Right hindlimb (tissue), 1 donor: ENCODE measurements around the gene NTM.

Experiments
- DNase-seq: peaks from one replicate; pipeline ENCODE4 v3.0.0-alpha.2; 2018

NTM gene

DNA sequence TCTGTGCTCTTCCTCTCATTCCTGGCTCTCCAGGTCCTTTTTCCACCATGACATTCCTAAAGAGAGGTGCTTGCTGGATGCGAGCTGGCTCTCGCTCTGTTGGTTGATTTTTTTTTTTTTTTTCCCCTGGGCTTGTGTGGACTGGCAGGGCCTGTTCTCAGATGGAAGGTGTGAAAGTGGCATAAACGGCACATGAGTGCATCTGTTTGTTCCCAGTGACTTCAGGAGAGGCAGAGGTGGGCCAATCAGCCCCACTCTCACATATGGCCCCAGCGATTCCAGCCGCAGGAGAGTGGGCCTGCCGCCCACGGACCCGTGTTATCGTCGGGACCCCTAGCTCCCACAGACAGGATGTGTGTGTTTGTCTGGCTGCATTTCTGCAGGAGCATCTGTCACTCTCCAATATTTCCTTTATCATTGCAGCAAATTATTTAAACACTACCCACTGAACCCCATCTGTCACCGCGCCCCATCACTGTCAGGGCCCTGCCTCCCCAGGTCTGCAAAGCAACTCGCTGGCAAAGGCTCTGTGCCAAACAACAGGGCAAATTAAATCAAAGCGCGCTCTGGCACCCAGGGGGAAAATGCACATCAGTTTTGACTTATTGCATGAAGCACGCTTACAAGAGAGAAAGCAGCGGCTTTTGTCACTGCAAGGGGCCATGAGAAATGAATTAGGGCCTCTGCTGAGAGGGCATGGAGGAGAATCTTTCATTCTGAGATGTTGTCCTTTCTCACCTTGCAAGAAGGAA lies 886.3 kb downstream of the NTM start:
- no peak for DNase-seq

- no peak for DNase-seq
Measured at GRCh38 chr11:132257871-132258270, 887.5 kb downstream of the NTM start.

GRCh38 chr11:132258875-132259274 lies 888.5 kb downstream of the NTM start:
- no peak for DNase-seq

DNA sequence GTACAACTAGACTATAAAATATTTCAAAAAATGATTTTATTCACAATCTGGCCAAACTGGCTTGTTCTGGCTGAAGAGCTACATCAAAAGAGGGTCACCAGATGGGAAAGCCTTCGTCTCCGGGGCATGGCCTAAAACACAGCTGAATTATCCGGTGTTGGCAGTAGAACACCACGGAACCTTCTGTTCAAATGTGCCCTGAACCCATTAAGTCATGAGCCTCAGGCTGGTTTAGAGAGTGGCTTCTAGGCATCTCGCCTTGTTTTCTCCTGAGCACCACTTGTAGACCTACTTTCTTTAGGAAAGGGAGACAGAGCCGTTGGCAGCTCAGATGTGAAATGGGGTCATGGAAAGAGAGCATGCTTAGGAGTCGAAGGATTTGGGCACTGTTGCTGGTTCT lies 890.2 kb downstream of the NTM start:
- no peak for DNase-seq

DNA sequence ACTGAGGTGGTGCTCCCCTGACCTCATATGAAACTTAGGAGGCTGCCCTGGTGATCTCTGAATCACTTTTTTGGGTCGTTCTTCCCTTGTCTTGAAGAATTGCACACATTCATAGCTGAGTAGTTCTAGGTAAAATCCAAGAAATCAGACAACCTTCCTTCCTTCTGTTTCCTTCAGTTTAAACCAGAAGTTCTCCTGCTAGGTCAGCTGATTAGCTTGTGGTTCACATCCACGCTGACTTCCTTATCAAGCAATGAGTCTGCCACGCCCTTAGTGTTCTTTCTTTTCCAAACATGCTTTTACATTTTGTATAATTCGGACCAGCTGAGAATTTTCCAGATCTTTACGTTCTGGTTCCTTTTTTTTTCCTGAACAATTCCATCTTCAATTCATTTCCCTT lies 892.8 kb downstream of the NTM start:
- DNase-seq = no peak

DNA sequence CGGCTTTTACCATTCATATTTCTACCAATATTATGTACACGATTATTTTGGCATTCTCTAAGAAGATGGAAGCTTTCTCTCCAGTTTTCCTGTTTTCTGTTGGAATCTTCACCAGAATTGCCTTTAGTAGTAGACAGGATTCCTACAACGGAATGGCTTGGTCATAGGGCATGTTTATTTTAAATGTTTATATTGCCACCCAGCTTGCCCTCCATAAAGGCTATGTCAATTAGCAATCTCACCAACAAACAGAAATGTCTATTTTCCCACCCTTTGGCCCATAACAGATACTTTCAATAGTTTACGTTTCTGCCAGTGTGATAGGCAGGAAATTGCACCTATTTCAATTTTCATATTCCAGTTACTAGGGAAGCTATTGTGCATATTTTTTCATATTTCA lies 893.5 kb downstream of the NTM start:
- no peak for DNase-seq

DNA sequence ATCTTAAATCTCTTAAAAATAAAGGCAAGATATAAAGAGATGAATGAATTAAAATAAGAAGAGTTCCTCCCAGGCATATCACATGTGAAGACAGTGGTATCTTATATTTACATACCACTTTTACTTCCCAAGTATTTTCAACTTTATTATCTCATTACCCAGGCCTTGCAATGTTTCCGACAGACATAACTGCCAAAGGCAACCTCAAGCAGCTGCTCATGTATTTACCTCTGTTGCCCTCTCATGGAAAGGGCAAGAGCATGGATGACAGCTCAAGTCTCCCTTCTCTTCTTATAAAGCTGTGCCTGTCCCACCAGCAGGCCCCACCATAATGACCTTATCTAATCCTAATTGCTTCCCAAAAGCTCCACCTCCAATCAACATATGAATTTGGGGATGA lies 894.2 kb downstream of the NTM start:
- no peak for DNase-seq

- DNase-seq = no peak
Measured at GRCh38 chr11:132278801-132279574, 908.6 kb downstream of the NTM start.

DNA sequence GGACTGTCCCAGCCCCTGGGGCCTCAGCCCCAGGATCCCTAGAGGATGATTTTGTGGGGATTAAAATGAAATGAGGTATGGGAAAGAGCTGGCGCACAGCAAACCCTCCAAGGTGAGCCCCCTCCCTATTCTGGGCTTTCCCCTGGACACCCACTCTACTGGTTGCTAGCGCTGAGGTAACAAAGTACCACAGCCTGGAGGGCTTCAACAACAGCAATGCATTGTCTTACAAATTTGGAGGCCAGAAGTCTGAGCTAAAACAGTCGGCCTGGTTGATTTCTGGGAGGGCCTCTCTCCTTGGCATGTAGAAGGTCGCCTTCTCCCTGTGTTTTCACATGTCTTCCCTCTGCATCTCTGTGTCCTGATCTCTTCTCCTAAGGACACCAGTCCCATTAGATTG lies 913.6 kb downstream of the NTM start:
- DNase-seq = no peak

GRCh38 chr11:132284611-132285010 lies 914.2 kb downstream of the NTM start:
- DNase-seq = no peak

- no peak for DNase-seq
Measured at GRCh38 chr11:132285631-132286030, 915.2 kb downstream of the NTM start.

DNA sequence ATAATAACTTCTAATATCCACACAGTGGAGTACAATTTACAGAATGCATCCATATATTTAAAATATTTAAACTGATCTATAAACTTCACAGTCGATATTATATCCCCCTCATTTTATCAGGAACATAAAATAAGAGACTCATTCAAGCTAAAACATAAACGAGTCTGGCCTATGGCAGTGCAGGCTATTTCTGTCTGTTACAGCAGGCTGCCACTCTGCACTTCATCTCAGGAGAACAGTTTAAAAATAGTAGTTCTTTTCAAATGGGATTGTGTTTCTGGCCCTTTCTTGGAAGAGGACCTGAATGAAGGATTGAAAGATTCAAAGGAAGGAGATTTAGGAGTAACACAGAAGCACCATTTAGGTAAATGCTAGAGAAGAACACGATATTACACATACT lies 915.7 kb downstream of the NTM start:
- no peak for DNase-seq

GRCh38 chr11:132288036-132288435 lies 917.6 kb downstream of the NTM start:
- no peak for DNase-seq

DNA sequence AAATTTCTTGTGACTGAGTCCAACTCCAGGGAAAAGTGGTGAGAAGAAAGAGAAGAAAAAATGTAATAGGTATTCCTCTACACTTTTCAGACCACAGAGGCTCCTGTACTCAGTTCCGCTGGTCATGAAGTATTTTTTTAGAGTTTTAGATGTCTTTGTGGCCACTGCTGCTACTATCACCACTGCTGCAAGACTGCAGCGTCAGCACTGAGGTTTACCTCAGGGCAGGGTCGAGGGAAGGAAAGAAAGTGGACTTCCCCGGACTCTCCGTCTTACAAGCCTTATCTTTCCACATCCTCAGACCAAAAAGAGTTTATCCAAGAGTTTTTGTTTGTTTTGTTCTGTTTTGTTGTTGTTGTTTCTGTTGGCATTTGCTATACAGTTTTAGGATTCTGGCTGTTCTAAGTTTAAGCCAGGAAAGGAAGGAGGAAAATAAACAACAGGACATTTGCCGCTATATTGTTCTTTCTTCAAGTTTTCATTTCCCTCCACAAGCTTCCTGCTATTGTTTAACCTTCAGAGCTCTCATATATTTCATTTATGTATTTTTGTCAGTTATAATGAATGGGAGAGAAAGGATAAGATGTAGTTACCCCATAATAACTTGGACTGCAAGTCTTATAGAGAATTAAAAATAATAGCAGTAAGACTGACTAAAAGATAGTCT lies 919.3 kb downstream of the NTM start:
- no peak for DNase-seq

- DNase-seq = no peak
Measured at GRCh38 chr11:132293586-132293985, 923.2 kb downstream of the NTM start.

- no peak for DNase-seq
Measured at GRCh38 chr11:132296946-132297610, 926.7 kb downstream of the NTM start.

DNA sequence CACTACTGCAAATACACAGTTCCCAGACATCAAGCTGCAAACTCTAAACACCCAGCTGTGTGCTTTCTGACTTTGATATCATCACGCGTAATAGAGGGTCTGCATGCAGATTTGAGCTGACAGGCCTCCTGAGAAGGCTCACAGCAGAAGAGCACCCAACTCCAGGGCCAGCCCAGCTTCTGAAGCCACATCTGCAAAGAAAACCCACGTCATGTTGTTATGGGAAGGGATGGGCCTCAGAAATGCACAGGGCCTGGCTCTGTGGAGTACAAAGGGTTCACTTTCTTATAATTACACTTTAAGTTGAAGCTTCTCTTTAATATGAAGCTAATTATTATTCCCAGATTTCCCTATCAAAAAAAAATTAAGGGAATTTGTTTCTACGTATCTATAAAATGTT lies 927.9 kb downstream of the NTM start:
- DNase-seq = no peak

DNA sequence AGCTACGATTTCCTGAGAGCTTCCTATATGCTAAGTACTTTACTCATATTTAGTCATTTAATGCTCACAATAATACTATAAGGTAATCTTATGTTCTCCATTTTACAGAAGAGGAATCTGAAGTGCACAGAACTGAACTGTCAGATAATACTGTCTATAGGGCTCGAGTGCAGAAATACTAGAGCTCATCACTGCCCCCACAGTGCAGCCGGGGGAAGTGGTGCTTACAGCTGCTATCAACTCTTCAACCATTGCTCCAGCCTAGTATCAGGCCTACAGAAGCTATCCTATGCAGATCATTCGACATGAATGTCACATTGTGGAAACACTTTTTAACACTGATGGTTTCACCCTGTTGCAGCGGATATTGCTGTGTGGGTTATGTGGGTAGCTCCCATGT lies 929.9 kb downstream of the NTM start:
- DNase-seq = no peak

DNA sequence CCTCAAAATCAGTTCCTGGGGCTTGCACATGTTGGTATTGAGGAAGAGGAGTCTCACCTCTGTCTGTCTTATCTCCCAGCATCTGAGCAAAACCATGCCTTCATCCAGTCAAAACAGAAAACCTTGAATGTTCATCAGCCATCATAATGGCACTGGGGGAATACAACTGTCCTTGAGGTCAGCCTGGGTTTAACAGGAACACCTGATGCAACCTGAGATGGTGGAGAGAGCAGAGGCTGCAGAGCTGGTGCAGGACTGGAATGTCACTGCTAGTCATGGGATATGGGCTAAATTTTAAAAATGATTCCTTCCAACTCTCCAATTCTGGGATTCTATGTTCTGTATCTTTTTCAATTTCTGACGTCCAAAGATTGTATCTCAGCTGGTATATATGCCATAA lies 931.0 kb downstream of the NTM start:
- no peak for DNase-seq

DNA sequence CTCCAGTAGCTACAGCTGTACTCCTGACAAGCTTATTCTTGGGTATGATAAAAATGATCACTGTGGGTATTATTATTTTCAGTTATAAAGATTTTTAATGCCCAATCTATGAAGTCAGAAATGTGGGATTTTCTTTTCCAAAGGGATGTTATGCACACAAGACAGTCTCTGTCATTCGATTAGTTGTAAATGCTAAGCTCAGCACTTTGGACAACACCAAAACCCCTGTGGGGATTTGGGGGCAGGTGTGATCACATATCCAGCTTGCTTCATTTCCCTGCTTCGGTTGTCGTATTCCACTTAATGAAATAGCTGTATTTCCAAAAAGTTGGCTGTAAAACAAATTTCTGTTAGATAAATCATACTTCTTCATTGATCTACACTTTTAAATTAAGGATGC lies 931.5 kb downstream of the NTM start:
- no peak for DNase-seq

DNA sequence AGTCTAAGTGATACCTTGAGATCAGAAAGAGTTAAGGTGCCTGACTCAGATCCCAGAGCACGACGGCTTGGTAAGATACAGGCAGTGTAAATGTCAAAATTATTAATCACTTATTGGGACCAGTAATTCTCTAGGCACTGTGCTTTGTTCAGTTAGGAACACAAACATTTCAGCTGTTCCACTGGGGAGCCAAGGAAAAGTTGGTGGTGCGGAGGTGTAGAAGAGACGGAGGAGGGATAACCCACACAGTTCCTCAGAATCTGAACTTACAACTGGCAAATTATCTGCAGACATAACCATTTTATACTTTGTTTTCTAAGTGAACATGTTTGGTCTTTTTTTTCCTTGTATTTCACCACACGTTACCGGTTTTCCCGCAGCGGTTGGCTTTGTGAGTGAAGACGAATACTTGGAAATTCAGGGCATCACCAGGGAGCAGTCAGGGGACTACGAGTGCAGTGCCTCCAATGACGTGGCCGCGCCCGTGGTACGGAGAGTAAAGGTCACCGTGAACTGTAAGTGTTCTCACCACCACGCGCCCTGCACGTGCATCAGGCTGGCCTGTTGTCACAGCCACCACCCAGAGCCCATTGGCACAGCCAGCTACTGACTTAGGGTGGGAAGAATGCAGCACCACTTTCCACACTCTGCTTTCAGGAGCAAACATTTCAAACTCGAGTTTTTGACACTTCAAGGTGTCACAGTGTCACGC lies 937.0 kb downstream of the NTM start:
- DNase-seq = no peak
